ENCODE data around the gene RAB11B.

RAB11B gene

GRCh38 chr19:8444677-8445487, 54.7 kb downstream of the RAB11B start, which contains the start of gene HNRNPM:
TSS of gene HNRNPM (plus strand) at chr19:8444975. CDS start at chr19:8444999, 24 bp downstream.
- Histone ChIP-seq H3K27ac (peak within 1 kb of the TSS; percentile 96), H3K4me2 (ENCODE audit: low read length) (peak within 1 kb of the TSS; percentile 79), H3K4me1 (peaks cover 10% of the 10 kb centered on the region), H3K27me3 (ENCODE audit: control insufficient read depth, insufficient read depth, low read length) (no peaks in the 10 kb centered on the region), H3K9me3 (ENCODE audit: control insufficient read depth, low read length) (no peaks in the 10 kb centered on the region), H3K36me3 (ENCODE audit: control insufficient read depth, insufficient read depth, low read length) (no peaks in the 10 kb centered on the region), H3K4me3 (ENCODE audit: low read depth, low read length) (peak within 1 kb of the TSS; percentile 91), H2AFZ (peak within 1 kb of the TSS; percentile 93), H3K79me2 (peaks cover 41% of the 10 kb centered on the region), H3K9ac (peak within 1 kb of the TSS; percentile 98)
- no peak for TF ChIP-seq CTCF (IDR thresholded peaks at IDR 0.05)

- Histone ChIP-seq H3K27me3 (ENCODE audit: control insufficient read depth, insufficient read depth, low read length) (no peaks in the 10 kb centered on the region), H3K27ac (peak overlapping the region; percentile 96), H3K4me2 (ENCODE audit: low read length) (peak overlapping the region; percentile 79), H3K9me3 (ENCODE audit: control insufficient read depth, low read length) (no peaks in the 10 kb centered on the region), H3K4me3 (ENCODE audit: low read depth, low read length) (peak overlapping the region; percentile 91), H2AFZ (peak overlapping the region; percentile 93), H3K79me2 (peaks cover 46% of the 10 kb centered on the region), H3K9ac (peak overlapping the region; percentile 98), H3K36me3 (ENCODE audit: control insufficient read depth, insufficient read depth, low read length) (no peaks in the 10 kb centered on the region), H3K4me1 (peaks cover 10% of the 10 kb centered on the region)
- no peak for TF ChIP-seq CTCF (IDR thresholded peaks at IDR 0.05)
Observed at GRCh38 chr19:8445488-8446001, 55.4 kb downstream of the RAB11B start.

GRCh38 chr19:8446061-8446709, 56.0 kb downstream of the RAB11B start:
- Histone ChIP-seq H3K27me3 (ENCODE audit: control insufficient read depth, insufficient read depth, low read length) (no peaks in the 10 kb centered on the region), H2AFZ (no peak overlapping the region), H3K4me1 (peaks cover 10% of the 10 kb centered on the region), H3K79me2 (peaks cover 52% of the 10 kb centered on the region), H3K36me3 (ENCODE audit: control insufficient read depth, insufficient read depth, low read length) (no peaks in the 10 kb centered on the region), H3K27ac (peak overlapping the region; percentile 96), H3K4me3 (ENCODE audit: low read depth, low read length) (peak overlapping the region; percentile 91), H3K9ac (no peak overlapping the region), H3K9me3 (ENCODE audit: control insufficient read depth, low read length) (no peaks in the 10 kb centered on the region), H3K4me2 (ENCODE audit: low read length) (peak overlapping the region; percentile 79)
- no peak for TF ChIP-seq CTCF (IDR thresholded peaks at IDR 0.05)

DNA sequence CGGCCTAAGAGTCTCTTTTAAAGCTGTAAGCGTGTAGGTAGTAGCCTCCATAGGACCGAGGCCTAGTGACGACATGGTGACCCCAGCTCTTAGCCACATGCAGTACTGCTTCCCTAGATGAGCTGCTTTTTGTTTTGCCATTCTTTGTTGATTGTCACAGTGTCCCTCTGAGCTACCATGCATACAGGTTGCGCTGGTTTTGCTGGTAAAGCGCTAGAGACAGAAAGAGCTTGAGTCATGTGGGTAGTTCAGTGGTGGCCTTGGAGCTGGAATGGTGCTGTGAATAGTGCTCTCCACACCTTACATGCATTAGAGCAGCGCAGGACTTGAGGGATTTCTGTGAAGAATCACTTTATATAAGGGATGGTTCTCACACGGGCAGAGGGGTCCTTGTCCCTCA, 59.7 kb downstream of the RAB11B start:
- Histone ChIP-seq H3K79me2 (peaks cover 86% of the 10 kb centered on the region), H3K4me3 (ENCODE audit: low read depth, low read length) (no peak overlapping the region), H3K4me1 (peaks cover 37% of the 10 kb centered on the region), H3K36me3 (ENCODE audit: control insufficient read depth, insufficient read depth, low read length) (no peaks in the 10 kb centered on the region), H3K27ac (no peak overlapping the region), H3K27me3 (ENCODE audit: control insufficient read depth, insufficient read depth, low read length) (no peaks in the 10 kb centered on the region), H3K4me2 (ENCODE audit: low read length) (peak overlapping the region; percentile 27), H3K9ac (no peak overlapping the region), H3K9me3 (ENCODE audit: control insufficient read depth, low read length) (no peaks in the 10 kb centered on the region), H2AFZ (no peak overlapping the region)
- TF ChIP-seq CTCF (IDR thresholded peaks at IDR 0.05): no peak
